ENCODE measurements around the gene TRABD2A. TPM values are rescaled to one million over a fixed set of nuclear protein-coding genes. Genes with fewer than 3 reads are reported as not detected.
A peak's percentile ranks its signal among the peaks of the same experiment; 100 is the strongest.

TRABD2A gene
- total and polyA plus RNA-seq, 2 of the 13 experiments (the other 11 are each of a cell fraction or from before 2014, with no cell fraction given), result 0.15 TPM; not detected in 1

- peak; percentile 72; the same call in 1 of the 2 replicates for TF ChIP-seq ZGPAT (CRISPR knock-in tag; IDR thresholded peaks at IDR 0.05)
- TF ChIP-seq SALL1 (CRISPR knock-in tag; IDR thresholded peaks at IDR 0.05), result peak; percentile 79
- no peak for TF ChIP-seq CAMTA2 (CRISPR knock-in tag; IDR thresholded peaks at IDR 0.05; ENCODE audit: borderline replicate concordance)
- TF ChIP-seq SAP130 (CRISPR knock-in tag; IDR thresholded peaks at IDR 0.05; ENCODE audit: low read depth), result peak; percentile 86
- TF ChIP-seq U2AF2 (IDR thresholded peaks at IDR 0.05; ENCODE audit: low read depth, low read length), result no peak
- no peak for TF ChIP-seq ZNF225 (CRISPR knock-in tag; IDR thresholded peaks at IDR 0.05)
- no peak for TF ChIP-seq MTF2 (CRISPR knock-in tag; IDR thresholded peaks at IDR 0.05; ENCODE audit: borderline replicate concordance)
- no peak for TF ChIP-seq ZNF205 (CRISPR knock-in tag; IDR thresholded peaks at IDR 0.05)
- no peak for TF ChIP-seq ZNF564 (CRISPR knock-in tag; IDR thresholded peaks at IDR 0.05)
- no peak for TF ChIP-seq RBAK (CRISPR knock-in tag; IDR thresholded peaks at IDR 0.05)
- no peak for TF ChIP-seq STAG1 (CRISPR knock-in tag; IDR thresholded peaks at IDR 0.05)
- no peak for TF ChIP-seq SMAD1 (CRISPR knock-in tag; IDR thresholded peaks at IDR 0.05; ENCODE audit: borderline replicate concordance, low read depth)
- no peak for TF ChIP-seq GABPA (IDR thresholded peaks at IDR 0.05; ENCODE audit: low read depth, low read length)
- TF ChIP-seq GABPA (CRISPR knock-in tag; IDR thresholded peaks at IDR 0.05; ENCODE audit: low read depth), result no peak; the same call in none of the 2 replicates
- TF ChIP-seq ZKSCAN8 (CRISPR knock-in tag; IDR thresholded peaks at IDR 0.05; ENCODE audit: borderline replicate concordance), result no peak
- 0 out of 2 replicates have a peak, but pooled peaks have one; percentile 11 for TF ChIP-seq THRA (CRISPR knock-in tag; IDR thresholded peaks at IDR 0.05; ENCODE audit: borderline replicate concordance)
- no peak for TF ChIP-seq RBM22 (optimal IDR thresholded peaks at IDR 0.05; ENCODE audit: low read length)
- no peak for TF ChIP-seq TFDP1 (CRISPR knock-in tag; IDR thresholded peaks at IDR 0.05; ENCODE audit: borderline replicate concordance)
- peak; percentile 96 for TF ChIP-seq JUND (CRISPR knock-in tag; IDR thresholded peaks at IDR 0.05)
- TF ChIP-seq ZFP36L2 (CRISPR knock-in tag; IDR thresholded peaks at IDR 0.05), result no peak
- no peak; the same call in 1 of the 2 replicates for TF ChIP-seq PHF21A (CRISPR knock-in tag; IDR thresholded peaks at IDR 0.05)
- TF ChIP-seq JARID2 (CRISPR knock-in tag; IDR thresholded peaks at IDR 0.05; ENCODE audit: insufficient replicate concordance), result no peak
- peak; percentile 95 for TF ChIP-seq CEBPG (CRISPR knock-in tag; IDR thresholded peaks at IDR 0.05)
- no peak for TF ChIP-seq ZNF256 (CRISPR knock-in tag; conservative IDR thresholded peaks at IDR 0.05)
- TF ChIP-seq PITX1 (CRISPR knock-in tag; IDR thresholded peaks at IDR 0.05), result no peak
- 0 out of 2 replicates have a peak, but pooled peaks have one; percentile 52 for TF ChIP-seq NCOR1 (IDR thresholded peaks at IDR 0.05; ENCODE audit: borderline replicate concordance, low read length)
- no peak for TF ChIP-seq SIN3B (IDR thresholded peaks at IDR 0.05; ENCODE audit: low read length)
- no peak for TF ChIP-seq PAF1 (CRISPR knock-in tag; IDR thresholded peaks at IDR 0.05)
- no peak for TF ChIP-seq KDM3A (CRISPR knock-in tag; IDR thresholded peaks at IDR 0.05; ENCODE audit: low read depth)
Measured at GRCh38 chr2:84919885-84920580, 39.1 kb upstream of the TRABD2A start (continued).
